Endothelial cell (in vitro differentiated cells): Measurements from ENCODE around the gene BMERB1. TPM values are rescaled to one million over a fixed set of nuclear protein-coding genes. Genes with fewer than 3 reads are reported as not detected.

ENCODE experiments used
- DNase-seq: peaks from one replicate; pipeline ENCODE4 v3.0.0; 2021; ENCODE audit warnings: low spot score
- H3K27ac Mint-ChIP-seq: one replicate; pipeline ENCODE4 v1.8.0; 2021; ENCODE audit warnings: mixed read lengths, inconsistent platforms; ENCODE audit not compliant: unreplicated experiment
- H3K27me3 Mint-ChIP-seq: one replicate; pipeline ENCODE4 v1.8.0; 2021; ENCODE audit warnings: mild to moderate bottlenecking, moderate library complexity, mixed read lengths, inconsistent platforms; ENCODE audit not compliant: unreplicated experiment
- H3K36me3 Mint-ChIP-seq: one replicate; pipeline ENCODE4 v1.8.0; 2021; ENCODE audit warnings: mild to moderate bottlenecking, low read depth, mixed read lengths, inconsistent platforms; ENCODE audit not compliant: unreplicated experiment
- H3K4me1 Mint-ChIP-seq: one replicate; pipeline ENCODE4 v1.8.0; 2021; ENCODE audit warnings: mild to moderate bottlenecking, mixed read lengths, inconsistent platforms; ENCODE audit not compliant: unreplicated experiment
- H3K4me3 Mint-ChIP-seq: one replicate; pipeline ENCODE4 v1.8.0; 2021; ENCODE audit warnings: mild to moderate bottlenecking, mixed read lengths, inconsistent platforms; ENCODE audit not compliant: unreplicated experiment
- H3K9me3 Mint-ChIP-seq: one replicate; pipeline ENCODE4 v1.8.0; 2021; ENCODE audit warnings: mixed read lengths, inconsistent platforms; ENCODE audit not compliant: unreplicated experiment
- CTCF ChIP-seq: fragments of 200-600 bp; sonication (generic); IDR thresholded peaks from one replicate; pipeline ENCODE4 v1.5.0; 2021; ENCODE audit warnings: antibody characterized with exemption; ENCODE audit not compliant: unreplicated experiment
- total RNA-seq: library from RNA; stranded (reverse); fragmentation: NEBNext Ultra II Directional; extraction: Animal tissue kit (Norgen Biotek cat#: 25700); gene quantifications from one replicate; pipeline ENCODE4 v1.2.1, GENCODE V29; 2021; ENCODE audit not compliant: unreplicated experiment

BMERB1 gene
- total RNA-seq, 1 donor from 2014 or later = 9.9 TPM

GRCh38 chr16:15548482-15548891 is 114.1 kb downstream of the BMERB1 start:
- H3K27me3 Mint-ChIP-seq = peaks cover 2% of the 10 kb centered on the region
- H3K4me3 Mint-ChIP-seq = no peak overlapping the region
- H3K36me3 Mint-ChIP-seq = no peaks in the 10 kb centered on the region
- no peak for TF ChIP-seq CTCF
- H3K9me3 Mint-ChIP-seq = no peaks in the 10 kb centered on the region
- peaks cover 4% of the 10 kb centered on the region for H3K4me1 Mint-ChIP-seq
- no peak overlapping the region for H3K27ac Mint-ChIP-seq
- no peak for DNase-seq

DNA sequence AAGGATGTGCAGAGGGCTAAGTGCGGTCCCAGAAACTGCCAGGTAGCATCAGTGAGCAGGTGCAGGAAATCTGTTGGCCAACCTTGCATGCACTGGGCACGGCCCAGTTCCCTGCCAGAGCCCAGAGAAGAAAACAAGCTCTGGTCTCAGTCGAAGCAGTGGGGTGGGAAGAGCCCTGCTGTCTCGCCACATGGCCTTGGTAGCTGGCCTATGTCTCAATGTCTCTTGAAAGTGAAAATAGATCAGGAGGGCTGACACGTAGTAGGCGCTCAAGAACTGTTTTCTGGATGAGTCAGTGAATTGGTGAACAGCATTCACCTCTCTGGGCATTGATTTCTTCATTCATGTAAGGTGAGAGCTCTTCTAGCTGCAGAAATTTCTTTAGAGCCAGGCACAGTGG is 118.1 kb downstream of the BMERB1 start:
- Mint-ChIP-seq H3K4me3 (no peak overlapping the region), H3K27me3 (peaks cover 7% of the 10 kb centered on the region), H3K36me3 (no peaks in the 10 kb centered on the region), H3K4me1 (peaks cover 4% of the 10 kb centered on the region), H3K27ac (no peak overlapping the region), H3K9me3 (no peaks in the 10 kb centered on the region)
- DNase-seq = no peak
- no peak for TF ChIP-seq CTCF

DNA sequence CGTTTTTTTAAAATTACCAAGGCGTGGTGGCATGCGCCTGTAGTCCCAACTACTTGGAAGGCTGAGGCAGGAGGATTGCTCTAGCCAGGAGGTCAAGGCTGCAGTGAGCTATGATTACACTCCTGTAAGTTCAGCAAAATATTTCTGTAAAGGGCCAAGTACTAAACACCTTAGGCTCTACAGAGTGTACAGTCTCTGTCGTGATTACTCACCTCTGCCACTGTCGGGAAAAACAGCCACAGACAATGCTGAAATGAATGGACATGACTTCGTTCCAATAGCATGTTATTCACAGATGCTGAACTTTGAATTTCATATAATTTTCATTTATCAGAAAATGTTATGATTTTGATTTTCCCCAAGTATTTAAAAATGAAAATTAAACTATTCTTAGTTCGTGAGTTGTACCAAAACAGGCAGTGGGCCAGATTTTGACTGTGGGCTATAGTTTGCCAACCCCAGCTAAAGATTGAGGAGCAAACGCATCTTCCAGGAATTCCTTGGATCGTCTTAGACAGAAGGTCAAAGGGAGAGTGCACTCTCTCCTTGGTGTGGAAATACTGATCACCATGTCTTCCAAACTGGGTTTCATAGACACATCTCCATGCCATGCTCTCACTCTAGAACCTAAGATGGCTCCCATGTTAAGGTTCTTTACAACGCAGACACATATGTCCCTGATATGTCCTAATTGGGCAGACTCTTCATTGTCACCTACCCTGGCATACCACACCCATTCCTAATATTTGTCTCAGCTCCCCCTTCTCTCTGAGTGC is 119.1 kb downstream of the BMERB1 start:
- peaks cover 7% of the 10 kb centered on the region for H3K27me3 Mint-ChIP-seq
- DNase-seq = no peak
- H3K9me3 Mint-ChIP-seq = no peaks in the 10 kb centered on the region
- TF ChIP-seq CTCF = no peak
- no peak overlapping the region for H3K27ac Mint-ChIP-seq
- H3K36me3 Mint-ChIP-seq = no peaks in the 10 kb centered on the region
- H3K4me1 Mint-ChIP-seq = peaks cover 4% of the 10 kb centered on the region
- H3K4me3 Mint-ChIP-seq = no peak overlapping the region

DNA sequence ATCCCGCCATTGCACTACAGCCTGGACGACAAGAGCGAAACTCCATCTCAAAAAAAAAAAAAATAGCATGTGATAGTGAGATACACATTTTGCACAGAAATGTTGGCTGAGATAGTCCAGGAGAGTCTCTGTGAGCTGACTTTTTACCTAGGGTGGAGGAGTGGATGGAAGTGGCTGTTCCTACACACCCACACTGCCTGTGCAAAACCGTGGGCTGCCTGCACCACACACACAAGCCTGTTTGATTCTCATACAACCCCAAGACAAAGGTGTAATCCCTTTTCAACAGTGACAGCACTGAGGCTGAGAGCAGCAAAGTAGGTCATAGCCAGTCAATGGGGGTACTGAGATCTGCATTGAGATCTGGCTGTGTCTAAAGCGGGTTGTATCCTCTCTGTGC is 121.7 kb downstream of the BMERB1 start:
- no peak for DNase-seq
- no peak overlapping the region for H3K4me3 Mint-ChIP-seq
- H3K4me1 Mint-ChIP-seq = peaks cover 3% of the 10 kb centered on the region
- no peak overlapping the region for H3K27ac Mint-ChIP-seq
- no peaks in the 10 kb centered on the region for H3K9me3 Mint-ChIP-seq
- peaks cover 6% of the 10 kb centered on the region for H3K27me3 Mint-ChIP-seq
- TF ChIP-seq CTCF = no peak
- H3K36me3 Mint-ChIP-seq = no peaks in the 10 kb centered on the region

DNA sequence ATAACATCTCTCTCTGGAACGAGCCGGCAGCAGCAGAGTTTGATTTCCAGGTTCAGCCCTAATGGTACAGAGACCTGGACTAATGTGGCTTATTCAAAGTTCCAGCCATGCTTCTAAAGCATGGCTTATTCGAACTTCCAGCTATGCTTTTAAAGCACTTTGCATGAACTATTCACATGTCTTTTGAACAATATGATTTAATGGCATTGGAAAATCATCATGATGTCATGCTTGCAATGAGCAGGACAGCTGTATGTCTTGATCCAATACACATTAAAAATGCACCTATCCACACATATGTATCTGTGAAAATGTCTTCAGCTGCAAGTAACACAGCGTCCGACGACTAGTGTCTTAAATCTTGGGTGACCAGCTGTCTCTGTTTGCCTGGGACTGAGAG is 122.9 kb downstream of the BMERB1 start:
- H3K9me3 Mint-ChIP-seq = no peaks in the 10 kb centered on the region
- H3K4me3 Mint-ChIP-seq = no peak overlapping the region
- H3K27ac Mint-ChIP-seq = no peak overlapping the region
- H3K27me3 Mint-ChIP-seq = peaks cover 6% of the 10 kb centered on the region
- H3K36me3 Mint-ChIP-seq = no peaks in the 10 kb centered on the region
- H3K4me1 Mint-ChIP-seq = no peaks in the 10 kb centered on the region
- no peak for DNase-seq
- no peak for TF ChIP-seq CTCF
